Muscle of back (tissue), 11 donors: Measurements from ENCODE around the gene PAPPA2. TPM values are rescaled to one million over a fixed set of nuclear protein-coding genes. Genes with fewer than 3 reads are reported as not detected.
"Not testable (repeated sequence)": the region's sequence is repeated elsewhere in the genome, so short reads cannot be mapped to it uniquely, and the experiment has no call there.

Experiments
- DNase-seq, 3 donors: peaks; one replicate each; pipeline versions ENCODE4 v3.0.0 to v3.0.0-alpha.2; 2013
- polyA plus RNA-seq, 10 donors: library from polyadenylated mRNA; unstranded; fragments of 120-200 nt; gene quantifications; one replicate each; pipeline ENCODE4 v1.2.1, GENCODE V29; 2013; ENCODE audit not compliant: insufficient read length in 10 of 10

Gene PAPPA2
- polyA plus RNA-seq, 10 donors = 0.20 to 9.5 (median 0.48) TPM

- no peak for DNase-seq
Observed at GRCh38 chr1:176546825-176547224, 83.8 kb downstream of the PAPPA2 start.

GRCh38 chr1:176551146-176551545, 88.2 kb downstream of the PAPPA2 start:
- peak in 1 of 3 donors; percentile 75 for DNase-seq

- DNase-seq = peak in 1 of 3 donors; percentile 64
Observed at GRCh38 chr1:176552217-176552991, 89.4 kb downstream of the PAPPA2 start.

GRCh38 chr1:176552999-176553398, 90.0 kb downstream of the PAPPA2 start:
- no peak for DNase-seq

GRCh38 chr1:176556288-176556687, 93.3 kb downstream of the PAPPA2 start:
- DNase-seq = no peak

- DNase-seq = no peak
Observed at GRCh38 chr1:176557543-176558258, 94.7 kb downstream of the PAPPA2 start.

- no peak for DNase-seq
Observed at GRCh38 chr1:176558561-176558960, 95.6 kb downstream of the PAPPA2 start.

- DNase-seq = no peak
Observed at GRCh38 chr1:176559474-176559873, 96.5 kb downstream of the PAPPA2 start.

GRCh38 chr1:176559878-176560277, 96.9 kb downstream of the PAPPA2 start:
- DNase-seq = peak; percentile 79 to 92 (median 87)

GRCh38 chr1:176560681-176561080, 97.7 kb downstream of the PAPPA2 start:
- DNase-seq = peak in 1 of 3 donors; percentile 29

- not testable (repeated sequence) for DNase-seq
Observed at GRCh38 chr1:176561761-176562160, 98.8 kb downstream of the PAPPA2 start.

- DNase-seq = no peak
Observed at GRCh38 chr1:176566004-176566975, 103.3 kb downstream of the PAPPA2 start.

GRCh38 chr1:176567190-176567794, 104.3 kb downstream of the PAPPA2 start:
- peak in 1 of 3 donors; percentile 19 for DNase-seq

- no peak for DNase-seq
Observed at GRCh38 chr1:176568185-176568584, 105.2 kb downstream of the PAPPA2 start.

- no peak for DNase-seq
Observed at GRCh38 chr1:176574756-176575155, 111.8 kb downstream of the PAPPA2 start.

- no peak for DNase-seq
Observed at GRCh38 chr1:176575991-176576390, 113.0 kb downstream of the PAPPA2 start.

GRCh38 chr1:176576670-176577069, 113.7 kb downstream of the PAPPA2 start:
- no peak for DNase-seq

GRCh38 chr1:176577646-176578197, 114.7 kb downstream of the PAPPA2 start:
- no peak for DNase-seq

- DNase-seq = no peak
Observed at GRCh38 chr1:176579087-176579486, 116.1 kb downstream of the PAPPA2 start.

- no peak for DNase-seq
Observed at GRCh38 chr1:176595217-176595616, 132.2 kb downstream of the PAPPA2 start.

- DNase-seq = peak in 1 of 3 donors; percentile 30
Observed at GRCh38 chr1:176601348-176601747, 138.4 kb downstream of the PAPPA2 start.
